Pulmonary artery endothelial cell (primary cell): Measurements from ENCODE around the gene SHROOM3. TPM values are rescaled to one million over a fixed set of nuclear protein-coding genes. Genes with fewer than 3 reads are reported as not detected.

Experiments used
- DNase-seq: peaks from one replicate; pipeline ENCODE4 v3.0.0-alpha.2; 2011; ENCODE audit warnings: low read depth, low spot score
- total RNA-seq: library from RNA; depleted of rRNA; stranded (reverse); fragments of >200 nt; gene quantifications from 2 replicates; pipeline ENCODE4 v1.2.3, GENCODE V29; 2014

The SHROOM3 gene
- total RNA-seq, 1 donor from 2014 or later: 8.1 TPM

GRCh38 chr4:76806346-76806745 lies 371.3 kb downstream of the SHROOM3 start:
- DNase-seq: no peak

- DNase-seq: no peak
Observed at GRCh38 chr4:76806757-76807156, 371.7 kb downstream of the SHROOM3 start.

DNA sequence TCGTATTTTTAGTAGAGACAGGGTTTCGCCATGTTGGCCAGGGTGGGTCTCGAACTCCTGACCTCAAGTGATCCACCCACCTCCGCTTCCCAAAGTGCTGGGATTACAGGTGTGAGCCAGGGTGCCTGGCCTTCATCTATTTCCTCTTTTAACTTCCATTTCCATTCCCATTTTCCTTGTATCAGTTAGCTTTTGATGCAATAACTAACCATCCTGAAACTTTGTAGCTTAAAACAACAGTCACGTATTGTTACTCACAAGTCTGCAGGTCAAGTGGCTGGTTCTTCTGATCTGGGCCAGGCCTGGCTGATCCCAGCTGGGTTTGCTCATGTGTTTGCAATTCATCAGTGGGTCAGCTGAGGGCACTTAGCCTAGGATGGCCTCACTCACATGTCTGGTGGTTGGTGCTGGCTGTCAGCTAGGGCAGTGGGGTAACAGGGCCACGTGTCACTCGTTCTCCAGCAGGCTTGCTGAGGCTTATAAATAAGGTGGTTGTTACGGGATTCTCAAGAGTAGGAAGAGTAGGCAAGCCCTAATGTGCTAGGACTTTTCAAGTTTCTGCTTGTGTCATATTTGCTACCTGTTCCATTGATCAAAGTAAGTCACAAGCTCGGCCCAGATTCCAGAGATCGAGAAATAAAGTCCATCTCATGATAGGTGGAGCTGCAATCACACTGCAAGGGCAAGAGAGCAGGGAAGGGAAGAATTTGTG lies 374.7 kb downstream of the SHROOM3 start:
- no peak for DNase-seq

DNA sequence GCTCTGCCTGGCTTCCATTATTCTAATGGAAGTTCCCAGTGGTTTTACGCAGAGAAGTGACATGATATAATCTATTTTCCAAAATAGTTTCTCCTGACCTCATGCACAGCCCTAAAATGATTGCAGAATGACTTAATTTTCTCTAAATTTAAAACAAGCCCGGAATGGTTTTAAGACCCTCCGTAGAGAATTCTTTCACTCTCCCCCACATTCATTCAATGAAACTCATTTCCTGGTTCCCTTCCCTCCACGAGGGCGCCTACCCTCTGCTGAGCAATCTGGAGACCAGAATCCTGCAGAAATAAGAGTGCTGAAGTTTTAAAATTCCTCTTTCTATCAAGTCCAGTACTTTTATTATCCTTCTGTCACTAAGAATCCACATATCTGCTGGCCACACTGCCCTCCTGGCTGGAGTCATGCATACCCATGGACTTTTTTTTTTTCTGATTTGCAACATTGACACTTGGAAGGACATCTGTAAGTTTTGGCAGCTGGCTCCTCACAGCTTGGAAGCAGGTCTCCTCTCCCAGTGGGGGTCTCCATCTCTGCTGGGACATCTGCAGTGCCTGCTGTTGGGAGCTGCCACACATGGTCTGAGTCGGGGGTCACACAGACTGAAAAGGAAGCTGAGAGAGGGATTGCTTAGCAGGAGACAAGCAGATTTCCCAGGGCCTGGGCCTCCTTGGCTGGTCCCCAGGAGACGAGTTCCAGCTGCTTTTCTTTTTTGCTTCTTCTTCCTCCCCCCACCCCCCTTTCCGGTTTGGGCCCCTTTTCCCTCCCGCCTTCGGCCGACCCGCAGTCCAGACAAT lies 376.8 kb downstream of the SHROOM3 start:
- DNase-seq: no peak

GRCh38 chr4:76813070-76813469 lies 378.0 kb downstream of the SHROOM3 start:
- DNase-seq: no peak

GRCh38 chr4:76821641-76822040 lies 386.6 kb downstream of the SHROOM3 start:
- no peak for DNase-seq

- no peak for DNase-seq
Observed at GRCh38 chr4:76822303-76822702, 387.3 kb downstream of the SHROOM3 start.

DNA sequence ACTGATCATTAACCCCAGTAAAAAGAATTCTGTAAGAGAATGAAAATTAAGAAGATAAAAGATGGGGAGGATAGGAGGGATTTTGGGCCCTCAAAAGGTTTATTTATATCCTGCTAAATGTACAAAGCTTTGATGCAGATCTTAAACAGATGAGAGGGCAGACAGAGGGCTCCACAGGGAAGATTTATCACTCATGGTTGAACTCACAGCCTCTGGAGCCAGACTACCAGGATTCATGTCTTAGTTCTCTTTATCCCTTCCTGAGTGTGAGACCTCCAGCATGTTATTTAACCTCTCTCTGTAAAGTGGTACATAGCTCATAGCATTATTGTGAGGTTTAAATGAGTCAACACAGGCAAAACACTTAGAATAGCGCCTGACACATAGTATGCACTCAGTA lies 388.5 kb downstream of the SHROOM3 start:
- no peak for DNase-seq

DNA sequence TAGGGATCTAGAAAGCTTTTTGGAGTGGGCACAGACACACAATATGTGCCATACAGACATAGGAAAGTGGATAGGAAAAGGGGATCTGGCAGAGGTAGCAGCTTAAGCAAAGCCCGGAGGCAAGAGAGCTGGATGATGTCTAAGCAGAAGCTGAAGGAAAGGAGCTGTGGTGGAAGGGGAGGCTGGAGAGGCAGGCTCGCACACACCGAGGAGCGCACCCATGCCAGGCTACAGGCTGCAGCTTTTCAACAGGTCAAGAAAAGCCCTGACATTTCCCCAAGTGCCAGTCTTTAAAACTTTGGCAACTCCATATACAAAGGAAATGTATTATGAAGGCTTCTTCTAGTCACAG lies 395.6 kb downstream of the SHROOM3 start:
- no peak for DNase-seq

DNA sequence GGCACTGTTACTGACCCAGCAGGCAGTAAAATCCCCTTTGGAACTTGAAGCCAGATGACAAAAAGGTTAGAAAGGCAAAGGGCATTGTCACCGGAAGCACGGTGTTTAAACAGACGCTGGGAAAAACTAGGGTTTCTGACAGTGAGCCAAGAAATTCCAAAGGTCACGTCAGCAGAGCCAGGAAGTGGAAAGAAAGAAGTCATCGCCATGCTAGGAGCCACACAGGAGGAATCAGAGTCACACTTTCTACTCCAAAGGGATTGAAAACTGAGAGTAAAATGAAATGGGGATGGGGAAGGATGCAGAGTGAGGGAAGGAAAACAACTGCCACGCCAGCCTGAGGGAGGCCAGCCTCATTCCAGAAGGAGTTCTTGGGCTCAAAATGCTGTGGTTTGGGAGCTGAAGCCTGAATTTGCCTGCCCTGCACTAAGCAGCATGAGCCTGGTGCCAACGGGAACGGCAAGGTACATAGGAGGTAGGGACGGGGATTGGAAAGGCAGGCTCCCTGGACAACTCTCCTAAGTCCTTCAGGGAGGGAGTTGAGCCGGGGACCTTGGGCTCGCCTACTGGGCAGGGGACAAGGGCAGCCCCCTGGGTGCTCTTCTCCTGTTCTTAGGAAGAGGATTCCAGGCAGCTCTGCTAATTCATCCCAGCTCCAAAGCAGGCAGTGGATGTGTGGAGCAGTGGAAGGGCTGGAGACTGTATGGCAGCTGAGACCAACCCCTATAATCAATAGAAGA lies 396.1 kb downstream of the SHROOM3 start:
- DNase-seq: peak; percentile 86

- no peak for DNase-seq
Observed at GRCh38 chr4:76831711-76832373, 396.8 kb downstream of the SHROOM3 start.

Other genes starting within 250 kb of the SHROOM3 start
- 171 and 193 TPM in 2 replicates for gene SCARB2, start 221.4 kb upstream of the SHROOM3 start, total RNA-seq
- gene FAM47E, start 183.5 kb upstream of the SHROOM3 start, total RNA-seq: under 0.01 and 0.33 TPM in 2 replicates
- gene STBD1, start 128.5 kb upstream of the SHROOM3 start, total RNA-seq: 2.6 TPM in 2 replicates
- not detected in 2 replicates for gene CCDC158, start 14.1 kb upstream of the SHROOM3 start, total RNA-seq